Erythroblast (primary cell): ENCODE measurements around the gene DLG2.

Experiments used
- GATA1 ChIP-seq: IDR thresholded peaks from 2 replicates; pipeline ENCODE4 v1.6.1; 2011; ENCODE audit warnings: low read depth, mild to moderate bottlenecking, control low read depth, low read length, moderate library complexity
- POLR2A ChIP-seq: IDR thresholded peaks from 2 replicates; pipeline ENCODE4 v1.6.1; 2011; ENCODE audit warnings: mild to moderate bottlenecking, low read length

- TF ChIP-seq POLR2A (no peak), GATA1 (no peak)
Measured at GRCh38 chr11:84034484-84034883, 1592.7 kb downstream of the DLG2 start.
